ENCODE measurements around the gene SEMA5B. TPM values are rescaled to one million over a fixed set of nuclear protein-coding genes. Genes with fewer than 3 reads are reported as not detected.

The SEMA5B gene
- total and polyA plus RNA-seq, 2 experiments from 2014 or later = 8.0 to 26.8 TPM

- TF ChIP-seq, protein P1, sequence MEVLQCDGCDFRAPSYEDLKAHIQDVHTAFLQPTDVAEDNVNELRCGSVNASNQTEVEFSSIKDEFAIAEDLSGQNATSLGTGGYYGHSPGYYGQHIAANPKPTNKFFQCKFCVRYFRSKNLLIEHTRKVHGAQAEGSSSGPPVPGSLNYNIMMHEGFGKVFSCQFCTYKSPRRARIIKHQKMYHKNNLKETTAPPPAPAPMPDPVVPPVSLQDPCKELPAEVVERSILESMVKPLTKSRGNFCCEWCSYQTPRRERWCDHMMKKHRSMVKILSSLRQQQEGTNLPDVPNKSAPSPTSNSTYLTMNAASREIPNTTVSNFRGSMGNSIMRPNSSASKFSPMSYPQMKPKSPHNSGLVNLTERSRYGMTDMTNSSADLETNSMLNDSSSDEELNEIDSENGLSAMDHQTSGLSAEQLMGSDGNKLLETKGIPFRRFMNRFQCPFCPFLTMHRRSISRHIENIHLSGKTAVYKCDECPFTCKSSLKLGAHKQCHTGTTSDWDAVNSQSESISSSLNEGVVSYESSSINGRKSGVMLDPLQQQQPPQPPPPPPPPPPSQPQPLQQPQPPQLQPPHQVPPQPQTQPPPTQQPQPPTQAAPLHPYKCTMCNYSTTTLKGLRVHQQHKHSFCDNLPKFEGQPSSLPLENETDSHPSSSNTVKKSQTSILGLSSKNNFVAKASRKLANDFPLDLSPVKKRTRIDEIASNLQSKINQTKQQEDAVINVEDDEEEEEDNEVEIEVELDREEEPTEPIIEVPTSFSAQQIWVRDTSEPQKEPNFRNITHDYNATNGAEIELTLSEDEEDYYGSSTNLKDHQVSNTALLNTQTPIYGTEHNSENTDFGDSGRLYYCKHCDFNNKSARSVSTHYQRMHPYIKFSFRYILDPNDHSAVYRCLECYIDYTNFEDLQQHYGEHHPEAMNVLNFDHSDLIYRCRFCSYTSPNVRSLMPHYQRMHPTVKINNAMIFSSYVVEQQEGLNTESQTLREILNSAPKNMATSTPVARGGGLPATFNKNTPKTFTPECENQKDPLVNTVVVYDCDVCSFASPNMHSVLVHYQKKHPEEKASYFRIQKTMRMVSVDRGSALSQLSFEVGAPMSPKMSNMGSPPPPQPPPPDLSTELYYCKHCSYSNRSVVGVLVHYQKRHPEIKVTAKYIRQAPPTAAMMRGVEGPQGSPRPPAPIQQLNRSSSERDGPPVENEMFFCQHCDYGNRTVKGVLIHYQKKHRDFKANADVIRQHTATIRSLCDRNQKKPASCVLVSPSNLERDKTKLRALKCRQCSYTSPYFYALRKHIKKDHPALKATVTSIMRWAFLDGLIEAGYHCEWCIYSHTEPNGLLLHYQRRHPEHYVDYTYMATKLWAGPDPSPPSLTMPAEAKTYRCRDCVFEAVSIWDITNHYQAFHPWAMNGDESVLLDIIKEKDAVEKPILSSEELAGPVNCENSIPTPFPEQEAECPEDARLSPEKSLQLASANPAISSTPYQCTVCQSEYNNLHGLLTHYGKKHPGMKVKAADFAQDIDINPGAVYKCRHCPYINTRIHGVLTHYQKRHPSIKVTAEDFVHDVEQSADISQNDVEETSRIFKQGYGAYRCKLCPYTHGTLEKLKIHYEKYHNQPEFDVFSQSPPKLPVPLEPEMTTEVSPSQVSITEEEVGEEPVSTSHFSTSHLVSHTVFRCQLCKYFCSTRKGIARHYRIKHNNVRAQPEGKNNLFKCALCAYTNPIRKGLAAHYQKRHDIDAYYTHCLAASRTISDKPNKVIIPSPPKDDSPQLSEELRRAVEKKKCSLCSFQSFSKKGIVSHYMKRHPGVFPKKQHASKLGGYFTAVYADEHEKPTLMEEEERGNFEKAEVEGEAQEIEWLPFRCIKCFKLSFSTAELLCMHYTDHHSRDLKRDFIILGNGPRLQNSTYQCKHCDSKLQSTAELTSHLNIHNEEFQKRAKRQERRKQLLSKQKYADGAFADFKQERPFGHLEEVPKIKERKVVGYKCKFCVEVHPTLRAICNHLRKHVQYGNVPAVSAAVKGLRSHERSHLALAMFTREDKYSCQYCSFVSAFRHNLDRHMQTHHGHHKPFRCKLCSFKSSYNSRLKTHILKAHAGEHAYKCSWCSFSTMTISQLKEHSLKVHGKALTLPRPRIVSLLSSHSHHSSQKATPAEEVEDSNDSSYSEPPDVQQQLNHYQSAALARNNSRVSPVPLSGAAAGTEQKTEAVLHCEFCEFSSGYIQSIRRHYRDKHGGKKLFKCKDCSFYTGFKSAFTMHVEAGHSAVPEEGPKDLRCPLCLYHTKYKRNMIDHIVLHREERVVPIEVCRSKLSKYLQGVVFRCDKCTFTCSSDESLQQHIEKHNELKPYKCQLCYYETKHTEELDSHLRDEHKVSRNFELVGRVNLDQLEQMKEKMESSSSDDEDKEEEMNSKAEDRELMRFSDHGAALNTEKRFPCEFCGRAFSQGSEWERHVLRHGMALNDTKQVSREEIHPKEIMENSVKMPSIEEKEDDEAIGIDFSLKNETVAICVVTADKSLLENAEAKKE (CRISPR knock-in tag; IDR thresholded peaks at IDR 0.05) = no peak
- TF ChIP-seq EZH2phosphoT487 (IDR thresholded peaks at IDR 0.05; ENCODE audit: unreplicated experiment) (no peak), ZNF331 (CRISPR knock-in tag; IDR thresholded peaks at IDR 0.05; ENCODE audit: low read depth) (no peak), ETS1 (IDR thresholded peaks at IDR 0.05) (no peak), NANOG (IDR thresholded peaks at IDR 0.05; ENCODE audit: borderline replicate concordance) (no peak), POLR2AphosphoS5 (IDR thresholded peaks at IDR 0.05; ENCODE audit: low read depth) (no peak), ZNF114 (CRISPR knock-in tag; IDR thresholded peaks at IDR 0.05) (no peak), STAT1 (IDR thresholded peaks at IDR 0.05; ENCODE audit: unreplicated experiment) (no peak), EZH2 (IDR thresholded peaks at IDR 0.05; ENCODE audit: low read depth, unreplicated experiment) (no peak)
- TF ChIP-seq, protein P2, sequence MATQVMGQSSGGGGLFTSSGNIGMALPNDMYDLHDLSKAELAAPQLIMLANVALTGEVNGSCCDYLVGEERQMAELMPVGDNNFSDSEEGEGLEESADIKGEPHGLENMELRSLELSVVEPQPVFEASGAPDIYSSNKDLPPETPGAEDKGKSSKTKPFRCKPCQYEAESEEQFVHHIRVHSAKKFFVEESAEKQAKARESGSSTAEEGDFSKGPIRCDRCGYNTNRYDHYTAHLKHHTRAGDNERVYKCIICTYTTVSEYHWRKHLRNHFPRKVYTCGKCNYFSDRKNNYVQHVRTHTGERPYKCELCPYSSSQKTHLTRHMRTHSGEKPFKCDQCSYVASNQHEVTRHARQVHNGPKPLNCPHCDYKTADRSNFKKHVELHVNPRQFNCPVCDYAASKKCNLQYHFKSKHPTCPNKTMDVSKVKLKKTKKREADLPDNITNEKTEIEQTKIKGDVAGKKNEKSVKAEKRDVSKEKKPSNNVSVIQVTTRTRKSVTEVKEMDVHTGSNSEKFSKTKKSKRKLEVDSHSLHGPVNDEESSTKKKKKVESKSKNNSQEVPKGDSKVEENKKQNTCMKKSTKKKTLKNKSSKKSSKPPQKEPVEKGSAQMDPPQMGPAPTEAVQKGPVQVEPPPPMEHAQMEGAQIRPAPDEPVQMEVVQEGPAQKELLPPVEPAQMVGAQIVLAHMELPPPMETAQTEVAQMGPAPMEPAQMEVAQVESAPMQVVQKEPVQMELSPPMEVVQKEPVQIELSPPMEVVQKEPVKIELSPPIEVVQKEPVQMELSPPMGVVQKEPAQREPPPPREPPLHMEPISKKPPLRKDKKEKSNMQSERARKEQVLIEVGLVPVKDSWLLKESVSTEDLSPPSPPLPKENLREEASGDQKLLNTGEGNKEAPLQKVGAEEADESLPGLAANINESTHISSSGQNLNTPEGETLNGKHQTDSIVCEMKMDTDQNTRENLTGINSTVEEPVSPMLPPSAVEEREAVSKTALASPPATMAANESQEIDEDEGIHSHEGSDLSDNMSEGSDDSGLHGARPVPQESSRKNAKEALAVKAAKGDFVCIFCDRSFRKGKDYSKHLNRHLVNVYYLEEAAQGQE (IDR thresholded peaks at IDR 0.05; ENCODE audit: unreplicated experiment) = no peak
- TF ChIP-seq, protein P3, sequence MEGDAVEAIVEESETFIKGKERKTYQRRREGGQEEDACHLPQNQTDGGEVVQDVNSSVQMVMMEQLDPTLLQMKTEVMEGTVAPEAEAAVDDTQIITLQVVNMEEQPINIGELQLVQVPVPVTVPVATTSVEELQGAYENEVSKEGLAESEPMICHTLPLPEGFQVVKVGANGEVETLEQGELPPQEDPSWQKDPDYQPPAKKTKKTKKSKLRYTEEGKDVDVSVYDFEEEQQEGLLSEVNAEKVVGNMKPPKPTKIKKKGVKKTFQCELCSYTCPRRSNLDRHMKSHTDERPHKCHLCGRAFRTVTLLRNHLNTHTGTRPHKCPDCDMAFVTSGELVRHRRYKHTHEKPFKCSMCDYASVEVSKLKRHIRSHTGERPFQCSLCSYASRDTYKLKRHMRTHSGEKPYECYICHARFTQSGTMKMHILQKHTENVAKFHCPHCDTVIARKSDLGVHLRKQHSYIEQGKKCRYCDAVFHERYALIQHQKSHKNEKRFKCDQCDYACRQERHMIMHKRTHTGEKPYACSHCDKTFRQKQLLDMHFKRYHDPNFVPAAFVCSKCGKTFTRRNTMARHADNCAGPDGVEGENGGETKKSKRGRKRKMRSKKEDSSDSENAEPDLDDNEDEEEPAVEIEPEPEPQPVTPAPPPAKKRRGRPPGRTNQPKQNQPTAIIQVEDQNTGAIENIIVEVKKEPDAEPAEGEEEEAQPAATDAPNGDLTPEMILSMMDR (conservative IDR thresholded peaks at IDR 0.05; ENCODE audit: low read depth in 2 of 2) = no peak
Observed at GRCh38 chr3:122964811-122965210, 62.8 kb downstream of the SEMA5B start (continued).
